Measurements from ENCODE around the gene PRKCA.
"Not testable (repeated sequence)": the region's sequence is repeated elsewhere in the genome, so short reads cannot be mapped to it uniquely, and the experiment has no call there.

Gene PRKCA

DNA sequence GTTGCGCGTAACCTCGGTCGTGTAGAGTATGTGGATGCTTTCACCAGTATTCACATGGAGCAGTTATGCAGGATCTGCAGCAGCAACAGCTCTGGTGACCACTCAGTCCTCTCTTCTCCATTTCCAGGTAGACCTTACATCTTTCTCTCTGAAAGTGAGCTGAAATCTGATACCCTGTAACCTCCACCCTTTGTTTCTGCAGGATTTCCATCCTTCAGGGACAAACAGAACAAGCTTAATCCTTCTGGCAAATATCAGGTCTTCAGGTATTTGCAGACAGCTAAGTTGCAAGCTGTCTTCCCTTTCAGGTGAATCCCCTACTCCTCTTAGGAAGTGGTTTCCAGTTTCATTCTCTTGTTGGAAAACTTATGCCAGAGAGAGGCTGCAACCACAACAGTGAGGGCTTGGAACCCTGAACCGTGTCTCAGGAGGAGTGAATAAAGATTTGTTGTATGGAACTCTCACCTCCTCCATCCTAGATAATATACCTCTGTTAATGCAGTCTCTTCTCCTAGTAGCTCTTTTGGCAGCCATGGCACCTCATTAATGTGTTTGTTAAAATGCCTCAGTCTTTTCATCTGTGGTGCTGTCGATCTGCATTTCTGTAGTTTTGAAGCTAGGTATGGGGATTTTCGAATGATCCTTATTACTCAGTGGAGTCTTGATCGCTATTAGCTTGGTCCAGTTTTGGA is 172.5 kb downstream of the PRKCA start:
- H3K4me3 ChIP-seq (ENCODE audit: low read depth, low read length), result no peak overlapping the region
- no peak for DNase-seq (ENCODE audit: low read depth)
- TF ChIP-seq CTCF (IDR thresholded peaks at IDR 0.05; ENCODE audit: low read depth, low read length, missing control alignments), result no peak

DNA sequence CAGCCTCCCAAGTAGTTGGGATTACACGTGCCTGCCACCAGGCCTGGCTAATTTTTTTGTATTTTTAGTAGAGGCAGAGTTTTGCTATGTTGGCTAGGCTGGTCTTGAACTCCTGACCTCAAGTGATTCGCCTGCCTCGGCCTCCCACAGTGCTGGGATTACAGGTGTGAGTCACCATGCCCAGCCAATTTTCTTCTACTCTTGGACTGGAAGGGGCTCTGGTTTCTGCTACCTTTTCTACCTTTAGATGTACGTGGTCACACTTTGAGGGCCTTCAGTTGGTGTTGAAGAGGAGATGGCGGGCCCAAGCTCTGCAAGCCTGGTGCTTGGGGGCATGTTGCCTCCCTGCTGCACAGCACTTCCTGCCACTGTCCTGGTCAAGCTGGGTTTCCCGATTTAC is 173.6 kb downstream of the PRKCA start:
- DNase-seq (ENCODE audit: low read depth), result no peak
- H3K4me3 ChIP-seq (ENCODE audit: low read depth, low read length), result no peak overlapping the region
- TF ChIP-seq CTCF (IDR thresholded peaks at IDR 0.05; ENCODE audit: low read depth, low read length, missing control alignments), result no peak

- DNase-seq (ENCODE audit: low read depth), result no peak
- H3K4me3 ChIP-seq (ENCODE audit: low read depth, low read length), result no peak overlapping the region
- no peak for TF ChIP-seq CTCF (IDR thresholded peaks at IDR 0.05; ENCODE audit: low read depth, low read length, missing control alignments)
Observed at GRCh38 chr17:66477615-66478283, 175.3 kb downstream of the PRKCA start.

DNA sequence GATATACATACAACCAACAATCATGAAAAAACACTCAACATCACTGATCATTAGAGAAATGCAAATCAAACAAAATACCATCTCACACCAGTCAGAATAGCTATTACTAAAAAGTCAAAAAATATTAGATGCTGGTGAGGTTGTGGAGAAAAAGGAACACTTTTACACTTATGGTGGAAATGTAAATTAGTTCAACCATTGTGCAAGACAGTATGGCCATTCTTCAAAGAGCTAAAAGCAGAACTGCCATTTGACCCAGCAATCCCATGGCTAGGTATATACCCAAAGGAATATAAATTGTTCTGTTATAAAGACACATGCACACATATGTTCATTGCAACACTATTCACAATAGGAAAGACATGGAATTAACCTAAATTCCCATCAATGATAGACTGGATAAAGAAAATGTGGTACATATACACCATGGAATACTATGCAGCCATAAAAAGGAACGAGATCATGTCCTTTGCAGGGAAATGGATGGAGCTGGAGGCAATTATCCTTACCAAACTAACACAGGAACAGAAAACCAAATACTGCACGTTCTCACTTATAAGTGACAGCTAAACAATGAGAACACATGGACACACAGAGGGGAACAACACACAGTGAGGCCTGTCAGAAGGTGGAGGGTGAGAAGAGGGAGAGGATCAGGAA is 176.9 kb downstream of the PRKCA start:
- not testable (repeated sequence) for DNase-seq (ENCODE audit: low read depth); H3K4me3 ChIP-seq (ENCODE audit: low read depth, low read length)

DNA sequence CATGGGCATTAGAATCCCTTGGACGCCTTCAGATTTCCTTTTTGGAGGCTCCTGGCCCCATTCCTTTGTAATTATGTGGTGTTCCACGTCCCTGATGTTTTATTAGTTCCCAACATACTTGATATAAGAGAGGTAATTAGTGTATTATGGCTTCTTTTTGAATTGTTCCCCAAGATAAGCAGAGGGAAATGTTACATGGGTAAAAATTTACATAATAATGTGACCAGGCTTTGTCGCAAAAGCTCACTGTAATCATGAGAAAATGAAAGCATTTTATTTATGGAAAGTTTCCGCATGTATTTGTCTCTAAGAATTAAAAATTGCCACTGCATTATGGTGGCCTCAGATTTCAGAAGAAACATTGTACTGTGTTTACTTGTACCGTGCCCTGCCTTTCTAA is 177.8 kb downstream of the PRKCA start:
- TF ChIP-seq CTCF (IDR thresholded peaks at IDR 0.05; ENCODE audit: low read depth, low read length, missing control alignments), result no peak
- DNase-seq (ENCODE audit: low read depth), result no peak
- H3K4me3 ChIP-seq (ENCODE audit: low read depth, low read length), result no peak overlapping the region

- DNase-seq (ENCODE audit: low read depth), result no peak
- H3K4me3 ChIP-seq (ENCODE audit: low read depth, low read length), result no peak overlapping the region
- no peak for TF ChIP-seq CTCF (IDR thresholded peaks at IDR 0.05; ENCODE audit: low read depth, low read length, missing control alignments)
Observed at GRCh38 chr17:66480802-66481201, 178.4 kb downstream of the PRKCA start.

GRCh38 chr17:66481271-66481670 is 178.9 kb downstream of the PRKCA start:
- DNase-seq (ENCODE audit: low read depth), result no peak
- no peak for TF ChIP-seq CTCF (IDR thresholded peaks at IDR 0.05; ENCODE audit: low read depth, low read length, missing control alignments)
- no peak overlapping the region for H3K4me3 ChIP-seq (ENCODE audit: low read depth, low read length)

Data from GM12864 (cell line).